KOPT-K1 (cell line): ENCODE results near the gene RAD17.
"Not testable (repeated sequence)": the region's sequence is repeated elsewhere in the genome, so short reads cannot be mapped to it uniquely, and the experiment has no call there.

Experiments
- H3K27ac ChIP-seq: fragments of 200-600 bp; sonication (generic); 2 replicates; pipeline ENCODE4 v1.5.1; 2016; ENCODE audit warnings: antibody characterized with exemption, mild to moderate bottlenecking, low read depth, low read length; ENCODE audit not compliant: poor library complexity, severe bottlenecking
- H3K36me3 ChIP-seq: fragments of 200-600 bp; sonication (generic); 2 replicates; pipeline ENCODE4 v1.5.1; 2017; ENCODE audit warnings: antibody characterized with exemption, mild to moderate bottlenecking, low read length, moderate library complexity; ENCODE audit not compliant: insufficient read depth
- H3K9me3 ChIP-seq: fragments of 200-600 bp; sonication (generic); 2 replicates; pipeline ENCODE4 v1.5.1; 2017; ENCODE audit warnings: antibody characterized with exemption, low read length, mild to moderate bottlenecking; ENCODE audit not compliant: insufficient read depth, poor library complexity, severe bottlenecking

The RAD17 gene, protein sequence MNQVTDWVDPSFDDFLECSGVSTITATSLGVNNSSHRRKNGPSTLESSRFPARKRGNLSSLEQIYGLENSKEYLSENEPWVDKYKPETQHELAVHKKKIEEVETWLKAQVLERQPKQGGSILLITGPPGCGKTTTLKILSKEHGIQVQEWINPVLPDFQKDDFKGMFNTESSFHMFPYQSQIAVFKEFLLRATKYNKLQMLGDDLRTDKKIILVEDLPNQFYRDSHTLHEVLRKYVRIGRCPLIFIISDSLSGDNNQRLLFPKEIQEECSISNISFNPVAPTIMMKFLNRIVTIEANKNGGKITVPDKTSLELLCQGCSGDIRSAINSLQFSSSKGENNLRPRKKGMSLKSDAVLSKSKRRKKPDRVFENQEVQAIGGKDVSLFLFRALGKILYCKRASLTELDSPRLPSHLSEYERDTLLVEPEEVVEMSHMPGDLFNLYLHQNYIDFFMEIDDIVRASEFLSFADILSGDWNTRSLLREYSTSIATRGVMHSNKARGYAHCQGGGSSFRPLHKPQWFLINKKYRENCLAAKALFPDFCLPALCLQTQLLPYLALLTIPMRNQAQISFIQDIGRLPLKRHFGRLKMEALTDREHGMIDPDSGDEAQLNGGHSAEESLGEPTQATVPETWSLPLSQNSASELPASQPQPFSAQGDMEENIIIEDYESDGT

DNA sequence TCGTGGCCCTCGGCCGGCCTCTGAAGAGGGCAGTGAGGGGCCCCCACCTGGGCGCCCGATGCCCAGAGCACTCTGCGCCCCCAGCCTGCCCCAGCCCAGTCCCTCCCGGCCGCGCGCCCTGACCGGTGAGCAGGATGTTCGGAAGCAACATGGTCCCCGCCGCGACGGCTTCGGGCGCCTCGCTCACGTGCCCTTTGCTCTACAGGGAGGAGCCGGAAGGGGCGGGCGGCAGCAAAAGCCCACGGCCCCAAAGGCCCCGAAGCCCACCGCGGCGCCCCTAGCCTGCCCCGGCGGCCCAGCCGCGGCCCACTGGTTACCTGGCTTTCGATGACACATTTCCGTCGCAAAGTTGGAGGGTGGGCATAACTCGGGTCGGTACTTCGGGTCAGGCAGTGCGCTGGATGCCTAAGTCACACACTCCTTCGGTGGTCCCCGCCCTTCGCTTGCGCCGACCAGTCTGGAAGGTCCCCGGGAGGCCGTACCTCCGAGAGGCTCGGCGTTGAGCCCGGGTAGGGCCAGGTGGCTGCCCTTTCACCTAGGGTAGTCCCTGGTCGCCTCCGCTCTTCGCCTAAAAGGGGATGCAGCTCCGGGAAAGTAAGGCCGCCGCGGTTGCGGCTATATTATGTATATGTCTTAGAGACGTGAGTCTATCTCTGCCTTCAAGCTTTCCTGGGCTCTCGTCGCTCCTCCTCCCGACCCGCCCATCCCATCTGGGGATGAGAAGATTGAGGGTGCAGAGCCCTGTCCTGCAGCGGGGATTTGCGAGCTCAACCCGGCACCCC is at the start of gene RAD17, which contains the start of the genes AK6 and TAF9:
TSS of gene RAD17 (plus strand) at position 479 of the 782 bp plus-strand sequence. CDS start 2,391 bp downstream, outside the sequence.
TSS of gene AK6 (minus strand) at position 181 of the 782 bp plus-strand sequence. CDS start at position 151, 30 bp downstream.
TSS of gene TAF9 (minus strand) at position 181 of the 782 bp plus-strand sequence. CDS start 3,783 bp downstream, outside the sequence.
- Histone ChIP-seq H3K36me3 (peaks cover 36% of the 10 kb centered on the region), H3K9me3 (no peaks in the 10 kb centered on the region)

DNA sequence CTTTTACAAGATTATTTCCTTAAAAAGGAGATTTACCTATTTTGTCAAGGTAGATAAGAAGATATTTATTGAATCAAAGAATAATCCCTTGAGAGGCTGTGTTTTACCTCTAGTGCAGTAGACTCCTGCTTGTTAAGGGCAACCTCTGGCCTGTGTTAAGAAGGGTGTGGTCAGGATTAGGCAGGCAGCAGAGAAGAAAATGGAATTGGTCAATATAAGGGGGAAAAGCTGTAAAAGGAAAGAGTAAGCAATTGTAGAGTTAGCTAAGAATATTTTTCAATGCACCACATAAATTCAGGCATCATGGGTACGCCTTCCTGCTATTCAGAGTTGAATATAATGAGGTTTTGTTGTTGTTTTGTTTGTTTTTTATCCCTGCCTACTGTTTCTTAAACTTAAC is 43.3 kb upstream of the RAD17 start:
- H3K36me3 ChIP-seq: no peaks in the 10 kb centered on the region
- no peak overlapping the region for H3K27ac ChIP-seq
- H3K9me3 ChIP-seq: no peaks in the 10 kb centered on the region

More for the DNA sequence above, at the start of gene RAD17, which contains the start of the genes AK6 and TAF9:
- peak within 1 kb of the TSS; percentile 98 for H3K27ac ChIP-seq

DNA sequence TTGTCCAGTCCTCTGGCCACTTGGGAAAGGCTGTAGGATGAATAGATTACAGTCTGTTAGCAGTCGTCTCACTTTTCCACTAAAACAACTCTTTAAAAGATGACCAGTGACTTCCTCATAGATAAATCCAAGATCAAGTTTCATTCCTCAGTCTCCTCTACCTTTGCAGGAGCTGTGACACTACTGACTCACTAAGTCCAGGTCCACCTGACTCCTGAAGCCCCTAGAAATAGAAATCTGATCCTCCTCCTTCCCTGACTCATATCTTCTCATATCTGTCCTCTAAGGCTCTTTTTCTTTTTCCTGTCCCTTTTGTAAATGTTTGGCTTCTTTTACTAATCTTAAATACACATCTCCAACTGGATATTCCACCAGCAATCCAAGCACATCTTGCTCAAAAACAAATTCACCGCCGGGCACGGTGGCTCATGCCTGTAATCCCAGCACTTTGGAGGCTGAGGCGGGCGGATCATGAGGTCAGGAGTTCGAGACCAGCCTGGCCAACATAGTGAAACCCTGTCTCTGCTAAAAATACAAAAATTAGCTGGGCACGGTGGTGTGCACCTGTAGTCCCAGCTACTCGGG is 39.6 kb upstream of the RAD17 start:
- H3K36me3 ChIP-seq: no peaks in the 10 kb centered on the region
- no peaks in the 10 kb centered on the region for H3K9me3 ChIP-seq
- no peak overlapping the region for H3K27ac ChIP-seq

DNA sequence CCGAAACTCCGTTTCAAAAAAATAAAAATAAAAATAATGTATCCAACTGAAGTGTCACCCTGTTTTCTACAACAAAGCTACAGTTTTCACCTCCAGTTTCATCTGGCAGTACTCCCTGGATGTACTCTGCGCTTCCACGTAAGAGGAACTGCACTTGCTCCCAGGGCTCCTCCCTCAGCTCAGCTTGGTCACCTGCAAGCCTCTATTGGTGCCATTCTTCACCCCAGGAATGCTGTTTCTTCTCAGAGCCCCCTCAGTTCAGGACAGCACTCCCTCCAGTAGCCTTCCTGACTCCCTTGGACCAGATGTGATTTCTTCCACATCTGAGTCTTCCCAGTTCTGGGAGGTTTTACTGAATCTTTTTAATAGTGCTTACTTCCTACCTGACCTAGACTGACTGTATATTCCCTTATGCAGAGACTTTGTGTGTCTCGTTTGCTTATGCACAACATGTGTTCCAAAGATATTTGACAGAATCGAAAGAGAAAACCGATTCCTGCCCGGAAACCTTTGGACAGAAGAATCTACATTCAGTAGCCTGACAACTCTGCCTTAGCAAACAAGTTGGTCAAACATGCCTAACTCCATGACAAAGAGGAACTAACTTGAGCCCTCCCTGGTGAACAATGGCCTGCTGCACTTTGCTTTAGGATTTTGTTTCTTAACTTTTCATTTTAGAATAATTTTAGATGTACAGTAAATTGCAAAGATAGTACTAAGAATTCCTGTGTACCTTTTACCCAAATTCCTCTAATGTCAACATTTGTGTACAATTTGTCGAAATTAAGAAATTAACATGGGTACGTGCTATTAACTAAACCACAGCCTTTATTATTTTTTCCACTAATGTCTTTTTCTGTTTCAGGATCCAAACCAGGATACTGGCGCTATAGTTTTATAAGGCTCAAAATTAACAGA is 37.8 kb upstream of the RAD17 start:
- peak overlapping the region; percentile 78 for H3K27ac ChIP-seq

DNA sequence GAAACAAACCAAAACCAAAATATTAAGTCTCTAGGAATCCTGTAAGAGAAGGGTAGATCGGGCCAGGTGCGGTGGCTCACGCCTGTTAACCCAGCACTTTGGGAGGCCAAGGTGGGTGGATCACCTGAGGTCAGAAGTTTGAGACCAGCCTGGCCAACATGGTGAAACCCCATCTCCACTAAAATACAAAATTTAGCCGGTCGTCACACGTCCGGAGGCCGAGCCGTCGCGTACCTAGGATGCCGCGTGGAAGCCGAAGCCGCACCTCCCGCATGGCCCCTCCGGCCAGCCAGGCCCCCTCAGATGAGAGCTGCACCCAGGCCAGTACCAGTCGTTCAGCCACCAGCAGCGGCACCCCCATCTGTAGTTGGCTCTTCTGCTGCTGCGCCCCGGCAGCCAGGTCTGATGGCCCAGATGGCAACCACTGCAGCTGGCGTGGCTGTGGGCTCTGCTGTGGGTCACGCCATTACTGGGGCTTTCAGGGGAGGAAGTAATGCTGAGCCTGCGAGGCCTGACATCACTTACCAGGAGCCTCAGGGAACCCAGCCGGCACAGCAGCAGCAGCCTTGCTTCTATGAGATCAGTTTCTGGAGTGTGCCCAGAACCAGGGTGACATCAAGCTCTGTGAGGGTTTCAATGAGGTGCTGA is 35.8 kb upstream of the RAD17 start:
- H3K27ac ChIP-seq: not testable (repeated sequence)

More for the DNA sequence above, 37.8 kb upstream of the RAD17 start:
- no peaks in the 10 kb centered on the region for H3K9me3 ChIP-seq
- no peaks in the 10 kb centered on the region for H3K36me3 ChIP-seq

DNA sequence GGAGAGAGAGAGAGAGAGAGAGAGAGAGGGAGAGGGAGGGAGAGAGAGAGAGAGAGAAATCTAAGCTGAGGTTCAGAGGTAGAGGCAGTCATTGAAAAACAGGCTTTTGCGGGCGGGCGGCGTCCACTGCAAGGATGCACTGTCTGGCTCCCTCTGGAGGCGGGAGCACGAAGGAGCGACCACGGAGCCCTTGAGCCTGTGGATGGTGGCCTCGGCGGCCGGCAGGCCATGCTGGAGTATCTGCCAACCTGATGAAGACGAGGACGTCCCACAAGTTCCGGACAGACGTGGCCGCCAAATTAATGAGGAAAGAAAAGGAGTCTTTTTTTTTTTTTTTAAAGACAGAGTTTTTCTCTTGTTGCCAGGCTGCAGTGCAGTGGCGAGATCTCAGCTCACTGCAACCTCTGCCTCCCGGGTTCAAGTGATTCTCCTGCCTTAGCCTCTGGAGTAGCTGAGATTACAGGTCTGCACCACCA is 34.8 kb upstream of the RAD17 start:
- no peaks in the 10 kb centered on the region for H3K36me3 ChIP-seq
- no peaks in the 10 kb centered on the region for H3K9me3 ChIP-seq
- no peak overlapping the region for H3K27ac ChIP-seq

More for the DNA sequence above, 35.8 kb upstream of the RAD17 start:
- not testable (repeated sequence) for H3K36me3 ChIP-seq, H3K9me3 ChIP-seq

DNA sequence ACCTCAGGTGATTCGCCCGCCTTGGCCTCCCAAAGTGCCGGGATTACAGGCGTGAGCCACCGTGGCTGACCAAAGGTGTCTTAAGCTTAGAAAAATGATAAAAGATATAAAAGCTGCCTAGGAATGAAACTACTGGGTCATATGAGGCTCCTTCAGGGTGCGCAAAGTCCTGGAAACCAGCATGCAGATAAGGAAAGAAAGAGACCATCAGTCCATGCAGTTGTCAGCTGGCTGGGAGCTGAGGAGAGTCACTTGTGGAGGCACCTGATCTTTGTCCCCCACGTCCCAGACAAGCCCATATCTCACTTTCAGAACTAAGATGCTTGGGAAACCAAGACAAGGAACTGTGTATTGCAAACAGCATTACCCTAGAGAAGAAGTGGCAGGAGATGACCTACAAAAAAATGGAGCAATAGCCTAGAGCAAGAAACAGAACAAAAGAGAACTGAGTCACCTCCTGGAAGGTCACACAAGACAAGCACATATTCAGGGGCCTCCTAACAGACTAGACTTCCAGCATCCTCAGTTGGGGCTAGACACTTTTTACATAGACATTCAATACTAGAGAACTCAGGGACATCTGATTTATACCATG is 34.2 kb upstream of the RAD17 start:
- Histone ChIP-seq H3K9me3 (no peaks in the 10 kb centered on the region), H3K27ac (no peak overlapping the region), H3K36me3 (no peaks in the 10 kb centered on the region)

DNA sequence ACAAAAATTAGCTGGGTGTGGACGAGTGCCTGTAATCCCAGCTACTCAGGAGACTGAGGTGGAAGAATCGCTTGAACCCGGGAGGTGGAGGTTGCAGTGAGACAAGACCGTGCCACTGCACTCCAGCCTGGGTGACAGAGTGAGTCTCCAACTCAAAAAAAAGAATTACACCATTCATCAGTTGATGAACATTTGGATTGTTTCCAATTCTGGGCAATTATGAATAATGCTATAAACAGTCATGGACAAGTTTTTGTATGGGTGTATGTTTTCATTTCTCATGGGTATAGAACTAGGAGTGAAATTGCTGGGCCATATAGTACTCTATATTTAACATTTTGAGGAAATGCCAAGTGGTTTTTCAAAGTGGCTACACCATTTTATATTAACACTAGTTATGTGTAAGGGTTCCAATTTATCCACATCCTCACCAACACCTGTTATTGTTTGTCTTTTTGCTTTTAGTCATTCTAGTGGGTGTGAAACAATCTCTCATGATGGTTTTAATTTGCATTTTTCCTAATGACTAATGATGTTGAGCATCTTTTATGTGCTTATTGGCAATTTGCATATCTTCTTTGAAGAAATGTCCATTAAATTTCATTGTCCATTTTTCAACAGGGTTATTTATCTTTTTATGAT is 28.0 kb upstream of the RAD17 start:
- Histone ChIP-seq H3K36me3 (no peaks in the 10 kb centered on the region), H3K9me3 (no peaks in the 10 kb centered on the region), H3K27ac (no peak overlapping the region)

DNA sequence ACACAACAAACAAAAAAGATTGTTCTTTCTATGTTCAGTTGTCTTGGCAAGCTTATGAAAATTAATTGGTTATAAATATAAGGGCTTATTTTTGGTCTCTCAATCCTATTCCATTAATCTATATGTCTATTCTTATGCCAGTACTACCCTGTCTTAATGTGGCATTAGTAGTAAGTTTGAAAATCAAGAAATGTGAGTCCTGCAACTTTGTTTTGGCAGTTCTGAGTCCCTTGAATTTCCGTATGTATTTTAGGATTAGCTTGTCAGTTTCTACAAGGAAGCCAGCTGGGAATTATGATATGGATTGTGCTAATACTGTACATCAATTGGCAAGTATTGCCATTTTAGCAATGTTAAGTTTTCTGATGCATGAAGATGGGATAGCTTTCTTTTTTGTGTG is 26.5 kb upstream of the RAD17 start:
- H3K27ac ChIP-seq: no peak overlapping the region
- H3K9me3 ChIP-seq: no peaks in the 10 kb centered on the region
- no peaks in the 10 kb centered on the region; the same call in 1 of the 2 replicates for H3K36me3 ChIP-seq

DNA sequence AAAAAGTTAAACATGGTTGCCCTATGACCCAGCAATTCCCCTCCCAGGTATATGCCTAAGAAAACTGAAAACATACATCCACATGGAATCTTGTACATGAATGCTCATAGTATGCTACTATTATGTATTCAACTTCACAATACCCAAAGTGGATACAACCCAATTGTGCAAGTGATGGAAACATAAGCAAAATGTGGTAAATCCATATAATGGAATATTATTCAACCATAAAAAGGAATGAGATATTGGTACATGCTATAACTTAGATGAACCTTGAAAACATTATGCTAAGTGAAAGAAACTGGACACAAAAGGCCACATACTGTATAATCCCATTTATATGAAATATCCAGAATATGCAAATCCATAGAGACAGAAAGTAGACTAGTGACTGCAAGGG is 19.0 kb upstream of the RAD17 start:
- no peaks in the 10 kb centered on the region for H3K9me3 ChIP-seq
- H3K36me3 ChIP-seq: peaks cover 61% of the 10 kb centered on the region
- H3K27ac ChIP-seq: no peak overlapping the region

DNA sequence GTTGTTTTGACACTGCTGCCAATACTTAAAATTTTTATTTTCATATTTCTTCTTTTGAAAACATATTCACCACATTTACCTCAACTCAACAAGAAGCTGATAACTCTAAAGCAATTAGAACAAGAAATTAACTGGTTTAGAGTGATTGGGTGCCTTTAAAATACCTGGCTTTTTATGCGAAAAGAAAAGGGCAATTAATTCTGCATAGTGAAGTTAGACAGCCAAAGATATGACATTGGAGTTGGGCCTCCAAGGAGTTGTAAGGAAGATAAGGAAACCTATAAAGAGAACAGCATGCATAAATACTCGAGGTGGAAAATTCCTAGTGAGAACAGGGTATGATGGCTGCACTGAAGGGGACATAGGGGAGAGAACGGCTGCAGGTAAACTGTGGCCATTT is 9.9 kb upstream of the RAD17 start:
- no peaks in the 10 kb centered on the region for H3K9me3 ChIP-seq
- peaks cover 88% of the 10 kb centered on the region for H3K36me3 ChIP-seq
- H3K27ac ChIP-seq: no peak overlapping the region

DNA sequence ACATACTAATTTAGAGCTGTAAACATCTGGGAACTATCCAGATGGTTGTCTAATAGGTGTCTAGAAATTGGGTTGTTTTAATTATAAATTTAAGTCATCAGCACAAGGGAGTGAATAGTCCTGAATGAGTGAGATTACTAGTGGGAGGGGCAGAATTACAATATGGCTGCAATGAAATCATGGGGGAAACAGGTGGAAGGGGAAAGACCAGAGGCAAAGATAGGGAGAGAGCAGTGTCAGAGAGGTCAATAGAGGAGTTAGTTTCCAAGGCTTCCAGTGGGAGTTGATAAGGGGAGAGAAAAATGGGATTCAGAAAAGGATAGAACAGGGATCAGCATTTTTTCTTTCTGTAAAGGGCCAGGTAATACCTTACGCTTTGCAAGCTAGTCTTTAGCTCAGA is 9.2 kb upstream of the RAD17 start:
- H3K9me3 ChIP-seq: no peaks in the 10 kb centered on the region
- peaks cover 88% of the 10 kb centered on the region for H3K36me3 ChIP-seq
- no peak overlapping the region for H3K27ac ChIP-seq

DNA sequence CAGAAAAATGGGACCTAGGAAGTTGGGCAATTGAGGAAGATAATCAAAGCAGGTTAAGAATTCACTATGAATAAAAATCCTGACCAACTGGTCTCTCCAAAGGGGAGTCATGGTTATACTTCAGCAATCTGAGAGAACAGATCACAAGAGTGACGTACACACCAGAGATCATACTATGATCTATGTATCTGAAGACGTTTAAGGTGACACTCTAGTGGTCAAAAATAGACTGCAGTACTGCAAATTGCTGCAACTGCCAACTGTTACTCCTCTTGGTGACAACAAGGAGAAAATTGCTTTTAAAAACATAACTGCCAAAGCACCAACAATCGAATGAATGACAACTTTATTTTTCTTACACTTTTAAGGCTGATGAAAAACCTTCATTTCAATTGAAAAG is 5.2 kb upstream of the RAD17 start:
- no peaks in the 10 kb centered on the region for H3K9me3 ChIP-seq
- H3K27ac ChIP-seq: no peak overlapping the region
- peaks cover 78% of the 10 kb centered on the region for H3K36me3 ChIP-seq
